ENCODE results near the gene TAF8. TPM values are rescaled to one million over a fixed set of nuclear protein-coding genes. Genes with fewer than 3 reads are reported as not detected.

The TAF8 gene
- total RNA-seq, 1 experiment from 2014 or later, result 34.0 TPM

DNA sequence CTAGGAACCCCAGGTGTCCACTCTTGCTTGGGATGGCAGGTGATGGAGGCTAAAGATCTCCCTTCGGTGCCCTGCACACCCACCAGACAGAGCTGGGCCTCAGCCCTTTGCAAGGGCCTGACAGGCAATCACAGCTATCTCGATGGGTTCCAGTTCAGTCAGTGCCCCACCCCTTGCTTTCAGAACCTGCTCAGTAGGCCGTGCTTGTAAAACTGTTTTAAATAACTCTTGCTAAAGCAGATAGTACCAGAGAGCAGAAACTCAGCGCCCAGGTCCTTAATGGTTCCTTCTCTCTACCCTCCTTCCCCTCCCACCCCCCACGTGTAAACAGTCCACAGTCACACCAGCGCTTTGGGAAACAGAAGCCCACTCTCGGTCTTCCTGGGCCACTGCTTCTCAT, 52.9 kb downstream of the TAF8 start:
- no peak for TF ChIP-seq CTCF (IDR thresholded peaks at IDR 0.05; ENCODE audit: unreplicated experiment)
- intact Hi-C loops (cut with micrococcal nuclease; ENCODE audit: unreplicated experiment), result no loop called here
- Mint-ChIP-seq H3K4me1 (ENCODE audit: low read depth, unreplicated experiment) (peaks cover 50% of the 10 kb centered on the region), H3K36me3 (ENCODE audit: insufficient read depth, unreplicated experiment) (peaks cover 82% of the 10 kb centered on the region), H3K4me3 (ENCODE audit: low read depth, unreplicated experiment) (no peak overlapping the region), H3K9me3 (ENCODE audit: low read depth, unreplicated experiment) (no peaks in the 10 kb centered on the region), H3K27me3 (ENCODE audit: unreplicated experiment) (no peaks in the 10 kb centered on the region), H3K27ac (ENCODE audit: unreplicated experiment) (peak overlapping the region; percentile 79)
- no TSS peak for BruUV-seq (replicated peaks)
- CTCF ChIA-PET, result no interaction called here
- no peak for DNase-seq

GRCh38 chr6:42103753-42104094, 53.4 kb downstream of the TAF8 start:
- intact Hi-C loops (cut with micrococcal nuclease; ENCODE audit: unreplicated experiment), result no loop called here
- Mint-ChIP-seq H3K4me3 (ENCODE audit: low read depth, unreplicated experiment) (no peak overlapping the region), H3K27me3 (ENCODE audit: unreplicated experiment) (no peaks in the 10 kb centered on the region), H3K27ac (ENCODE audit: unreplicated experiment) (no peak overlapping the region), H3K4me1 (ENCODE audit: low read depth, unreplicated experiment) (peaks cover 45% of the 10 kb centered on the region), H3K36me3 (ENCODE audit: insufficient read depth, unreplicated experiment) (peaks cover 82% of the 10 kb centered on the region), H3K9me3 (ENCODE audit: low read depth, unreplicated experiment) (no peaks in the 10 kb centered on the region)
- DNase-seq, result no peak
- CTCF ChIA-PET, result no interaction called here
- TF ChIP-seq CTCF (IDR thresholded peaks at IDR 0.05; ENCODE audit: unreplicated experiment), result no peak
- no TSS peak for BruUV-seq (replicated peaks)

DNA sequence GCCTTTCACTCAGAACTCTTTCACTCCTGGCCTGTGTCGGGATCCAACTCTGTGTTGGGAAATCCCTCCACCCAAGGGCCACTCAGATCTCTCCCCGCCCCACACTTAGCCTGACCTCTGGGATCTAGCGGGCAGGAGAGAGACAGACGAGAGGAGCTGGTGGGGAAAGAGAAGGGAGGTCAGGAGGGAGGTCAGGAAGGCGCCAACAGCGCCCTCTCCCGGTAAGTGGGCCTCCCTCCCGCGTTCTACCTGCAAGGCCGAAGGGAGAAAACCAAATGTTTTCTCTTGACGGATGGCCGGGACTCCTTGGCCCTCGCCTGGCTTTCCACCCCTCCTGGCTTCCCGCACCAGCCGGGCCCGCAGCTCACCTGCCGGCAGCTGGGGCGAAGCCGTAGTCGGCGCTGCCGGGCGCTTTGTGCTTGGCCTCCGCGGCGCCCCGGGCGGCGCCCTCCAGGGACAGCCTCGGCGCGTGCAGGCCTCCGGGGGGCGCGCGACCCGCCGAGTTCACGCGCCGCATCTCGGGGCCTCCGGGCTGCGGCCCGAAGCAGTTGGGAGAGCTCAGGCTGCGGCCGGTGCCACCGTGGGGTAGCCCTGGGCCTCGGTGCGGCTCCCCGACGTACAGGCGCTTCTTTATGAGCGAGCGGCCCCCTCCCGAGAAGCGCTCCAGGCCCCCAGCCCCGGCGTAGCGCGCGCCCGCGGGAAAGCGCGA, 53.9 kb downstream of the TAF8 start:
- H3K4me1 Mint-ChIP-seq (ENCODE audit: low read depth, unreplicated experiment), result peaks cover 40% of the 10 kb centered on the region
- intact Hi-C loops (cut with micrococcal nuclease; ENCODE audit: unreplicated experiment), result no loop called here
- BruUV-seq (replicated peaks), result no TSS peak
- H3K4me3 Mint-ChIP-seq (ENCODE audit: low read depth, unreplicated experiment), result no peak overlapping the region
- DNase-seq, result no peak
- H3K36me3 Mint-ChIP-seq (ENCODE audit: insufficient read depth, unreplicated experiment), result peaks cover 82% of the 10 kb centered on the region
- no peak overlapping the region for H3K27ac Mint-ChIP-seq (ENCODE audit: unreplicated experiment)
- H3K27me3 Mint-ChIP-seq (ENCODE audit: unreplicated experiment), result no peaks in the 10 kb centered on the region
- no peak for TF ChIP-seq CTCF (IDR thresholded peaks at IDR 0.05; ENCODE audit: unreplicated experiment)
- CTCF ChIA-PET, result interaction anchor here (0.7 kb wide), 1 partner anchor 127 kb away, joined by 3 read pairs; no protein-coding TSS in a partner anchor
- H3K9me3 Mint-ChIP-seq (ENCODE audit: low read depth, unreplicated experiment), result no peaks in the 10 kb centered on the region

GRCh38 chr6:42104804-42105125, 54.4 kb downstream of the TAF8 start:
- no peak for DNase-seq
- CTCF ChIA-PET, result interaction anchor here (0.7 kb wide), 1 partner anchor 126 kb away, joined by 3 read pairs; no protein-coding TSS in a partner anchor
- Mint-ChIP-seq H3K4me3 (ENCODE audit: low read depth, unreplicated experiment) (no peak overlapping the region), H3K27ac (ENCODE audit: unreplicated experiment) (no peak overlapping the region), H3K4me1 (ENCODE audit: low read depth, unreplicated experiment) (peaks cover 35% of the 10 kb centered on the region), H3K36me3 (ENCODE audit: insufficient read depth, unreplicated experiment) (peaks cover 81% of the 10 kb centered on the region), H3K27me3 (ENCODE audit: unreplicated experiment) (no peaks in the 10 kb centered on the region), H3K9me3 (ENCODE audit: low read depth, unreplicated experiment) (no peaks in the 10 kb centered on the region)
- BruUV-seq (replicated peaks), result no TSS peak
- no peak for TF ChIP-seq CTCF (IDR thresholded peaks at IDR 0.05; ENCODE audit: unreplicated experiment)
- intact Hi-C loops (cut with micrococcal nuclease; ENCODE audit: unreplicated experiment), result no loop called here
